IMR-90 (cell line): ENCODE results near the gene LYZ. TPM values are rescaled to one million over a fixed set of nuclear protein-coding genes. Genes with fewer than 3 reads are reported as not detected.

Experiments
- ATAC-seq: fragments of 200-7000 bp; cut with Tn5 transposase; 2 replicates; pipeline ENCODE4 v1.9.1; 2020; ENCODE audit warnings: low read depth, mild to moderate bottlenecking, moderate library complexity
- BruUV-seq: library from RNA; stranded (reverse); fragments of 400-500 nt; replicated peaks from 2 replicates; lab custom pipeline; 2021; lab: Mats Ljungman, UMichigan
- CTCF ChIA-PET: fragments of 300-600 bp; formaldehyde crosslinking; extraction: SDS; loops from one replicate; lab custom pipeline; 2021; ENCODE audit warnings: antibody characterized with exemption; lab: Yijun Ruan, JAX
- POLR2A ChIA-PET: fragments of 300-600 bp; sonication (Branson Sonifier 250); formaldehyde crosslinking; loops from one replicate; lab custom pipeline; 2022; ENCODE audit warnings: antibody characterized with exemption; ENCODE audit not compliant: unreplicated experiment; lab: Charles Lee
- DNase-seq: peaks from one replicate; pipeline ENCODE4 v3.0.0; 2013
- H2AFZ ChIP-seq: replicated peaks from 2 replicates; pipeline ENCODE3; 2013; ENCODE audit warnings: low read length, mild to moderate bottlenecking; ENCODE audit not compliant: poor library complexity
- H2AK5ac ChIP-seq: 2 replicates; pipeline ENCODE4 v1.6.1; 2013; ENCODE audit warnings: low read depth, low read length, inconsistent platforms
- H2AK9ac ChIP-seq: replicated peaks from 2 replicates; pipeline ENCODE3; 2013; ENCODE audit warnings: mild to moderate bottlenecking, low read depth, low read length, moderate library complexity; ENCODE audit not compliant: poor library complexity
- H2BK120ac ChIP-seq: 2 replicates; pipeline ENCODE4 v1.6.1; 2013; ENCODE audit warnings: low read depth, low read length, inconsistent platforms
- H2BK15ac ChIP-seq: 3 replicates; pipeline ENCODE4 v1.6.1; 2013; ENCODE audit warnings: low read depth, low read length, inconsistent platforms
- H2BK20ac ChIP-seq: 2 replicates; pipeline ENCODE4 v1.6.1; 2013; ENCODE audit warnings: low read depth, mild to moderate bottlenecking, inconsistent platforms, low read length, moderate library complexity
- H2BK5ac ChIP-seq: 2 replicates; pipeline ENCODE4 v1.6.1; 2013; ENCODE audit warnings: mild to moderate bottlenecking, low read depth, low read length, inconsistent platforms; ENCODE audit not compliant: poor library complexity, severe bottlenecking
- H3K14ac ChIP-seq: replicated peaks from 2 replicates; pipeline ENCODE4 v1.6.1; 2013; ENCODE audit warnings: low read depth, low read length, inconsistent platforms
- H3K18ac ChIP-seq: 2 replicates; pipeline ENCODE4 v1.6.1; 2013; ENCODE audit warnings: low read depth, low read length, control low read depth
- H3K23ac ChIP-seq: 2 replicates; pipeline ENCODE4 v1.6.1; 2013; ENCODE audit warnings: low read depth, low read length, inconsistent platforms
- H3K27ac ChIP-seq: 2 replicates; pipeline ENCODE4 v1.5.1; 2013; ENCODE audit warnings: mild to moderate bottlenecking, control low read depth, low read length; ENCODE audit not compliant: insufficient read depth
- H3K27me3 ChIP-seq: 2 replicates; pipeline ENCODE4 v1.6.1; 2013; ENCODE audit warnings: low read length; ENCODE audit not compliant: control insufficient read depth, insufficient read depth
- H3K36me3 ChIP-seq: 2 replicates; pipeline ENCODE4 v1.6.1; 2013; ENCODE audit warnings: low read length, mixed read lengths; ENCODE audit not compliant: control insufficient read depth, insufficient read depth
- H3K4ac ChIP-seq: 2 replicates; pipeline ENCODE4 v1.6.1; 2013; ENCODE audit warnings: low read depth, low read length, inconsistent platforms
- H3K4me1 ChIP-seq: 2 replicates; pipeline ENCODE4 v1.6.1; 2013; ENCODE audit warnings: low read length, mixed read lengths; ENCODE audit not compliant: control insufficient read depth, insufficient read depth
- H3K4me2 ChIP-seq: 2 replicates; pipeline ENCODE4 v1.6.1; 2013; ENCODE audit warnings: low read depth, mild to moderate bottlenecking, control low read depth, low read length, moderate library complexity
- H3K4me3 ChIP-seq: 2 replicates; pipeline ENCODE4 v1.5.1; 2013; ENCODE audit warnings: low read depth, mild to moderate bottlenecking, control low read depth, low read length, moderate library complexity; ENCODE audit not compliant: insufficient read depth
- H3K56ac ChIP-seq: 2 replicates; pipeline ENCODE4 v1.6.1; 2013; ENCODE audit warnings: low read length, inconsistent platforms; ENCODE audit not compliant: insufficient read depth; ENCODE audit errors: extremely low read depth
- H3K79me1 ChIP-seq, 2 experiments: 2 replicates each; pipeline ENCODE4 v1.6.1; 2013; ENCODE audit warnings: low read length in 2 of 2, inconsistent platforms in 1 of 2, low read depth in 1 of 2
- H3K9ac ChIP-seq: 2 replicates; pipeline ENCODE4 v1.6.1; 2013; ENCODE audit warnings: low read depth, low read length, control low read depth
- H3K9me1 ChIP-seq: 2 replicates; pipeline ENCODE4 v1.6.1; 2013; ENCODE audit warnings: low read length, inconsistent platforms; ENCODE audit not compliant: insufficient read depth
- H3K9me3 ChIP-seq: 2 replicates; pipeline ENCODE4 v1.6.1; 2013; ENCODE audit warnings: low read length; ENCODE audit not compliant: control insufficient read depth, insufficient read depth
- H4K20me1 ChIP-seq: 2 replicates; pipeline ENCODE4 v1.6.1; 2013; ENCODE audit warnings: low read length, inconsistent platforms; ENCODE audit not compliant: insufficient read depth
- H4K5ac ChIP-seq: 2 replicates; pipeline ENCODE4 v1.6.1; 2013; ENCODE audit warnings: mild to moderate bottlenecking, low read depth, low read length, control low read depth
- H4K8ac ChIP-seq, 2 experiments: 2 replicates each; pipeline ENCODE4 v1.6.1; 2013; ENCODE audit warnings: low read depth in 2 of 2, low read length in 2 of 2, control low read depth in 1 of 2, inconsistent platforms in 1 of 2
- H4K91ac ChIP-seq: 2 replicates; pipeline ENCODE4 v1.6.1; 2013; ENCODE audit warnings: low read depth, low read length, inconsistent platforms; ENCODE audit not compliant: insufficient read depth
- CEBPB ChIP-seq: IDR thresholded peaks from 2 replicates; pipeline ENCODE4 v1.6.1; 2012; ENCODE audit warnings: low read depth, low read length, improper control_type of control experiment
- MAFK ChIP-seq: IDR thresholded peaks from 2 replicates; pipeline ENCODE4 v1.6.1; 2012; ENCODE audit warnings: low read depth, low read length, improper control_type of control experiment
- MAZ ChIP-seq: IDR thresholded peaks from 2 replicates; pipeline ENCODE4 v1.6.1; 2012; ENCODE audit warnings: low read depth, mild to moderate bottlenecking, low read length, improper control_type of control experiment, moderate library complexity, borderline replicate concordance
- NFE2L2 ChIP-seq: fragments of 150-350 bp; IDR thresholded peaks from 2 replicates; pipeline ENCODE4 v1.6.1; 2016; ENCODE audit warnings: low read depth, mild to moderate bottlenecking, low read length
- POLR2A ChIP-seq: IDR thresholded peaks from 2 replicates; pipeline ENCODE4 v1.6.1; 2012; ENCODE audit warnings: mild to moderate bottlenecking, low read depth, low read length
- RAD21 ChIP-seq: IDR thresholded peaks from 2 replicates; pipeline ENCODE4 v1.6.1; 2012; ENCODE audit warnings: low read length, improper control_type of control experiment
- WGBS, 2 experiments: methylation state at CpG; one replicate each; pipeline versions ENCODE4 v1.1.5 to v1.1.7; 2013; ENCODE audit warnings: missing lambda C conversion rate in 2 of 2; ENCODE audit not compliant: insufficient read length in 1 of 2; ENCODE audit errors: extremely low coverage in 2 of 2; 5-methylcytosine and 5-hydroxymethylcytosine counted together
- dilution Hi-C: fragments of 300-500 bp; cut with HindIII; formaldehyde crosslinking; loops from one replicate; pipeline ENCODE4 v1.14.3; 2018; ENCODE audit warnings: low sequenced_read_pairs; ENCODE audit not compliant: unreplicated experiment
- in situ Hi-C: fragments of 300-500 bp; cut with MboI; formaldehyde crosslinking; loops from 3 replicates; pipeline ENCODE4 v1.14.3; 2019; ENCODE audit warnings: low sequenced_read_pairs, inconsistent platforms, mixed read lengths
- intact Hi-C: fragments of 100-400 bp; cut with micrococcal nuclease; formaldehyde crosslinking; loops from 2 replicates; pipeline ENCODE4 v1.10.0; 2022
- polyA plus RNA-seq, 3 experiments: library from polyadenylated mRNA; depleted of rRNA; stranded (reverse); fragments of >200 nt; gene quantifications; 2 replicates each; pipeline ENCODE4 v1.2.3, GENCODE V29; 2012; ENCODE audit warnings: low replicate concordance in 1 of 3
- total RNA-seq: library from RNA; depleted of rRNA; stranded (reverse); fragments of >200 nt; gene quantifications from 2 replicates; pipeline ENCODE4 v1.2.3, GENCODE V29; 2012

The LYZ gene
- total and polyA plus RNA-seq, 2 of the 4 experiments (the other 2 are of a cell fraction): not detected

GRCh38 chr12:69332815-69333358, 15.3 kb upstream of the LYZ start:
- CTCF ChIA-PET: interaction anchor here (1.1 kb wide), 1 partner anchor 9 kb away, joined by 6 read pairs; no protein-coding TSS in a partner anchor

More at GRCh38 chr12:69332815-69333358, 15.3 kb upstream of the LYZ start:
- intact Hi-C loops (no loop called here), in situ Hi-C loops (loop anchor here (25.0 kb wide), 1 partner anchor 404 kb away; the partner anchor contains the start of gene RAB3IP), dilution Hi-C loops (no loop called here)
- Histone ChIP-seq H3K27me3 (peaks cover 35% of the 10 kb centered on the region), H3K4ac (no peak overlapping the region), H3K18ac (no peak overlapping the region), H2AK5ac (no peak overlapping the region), H3K9me1 (no peaks in the 10 kb centered on the region), H3K4me2 (no peak overlapping the region), H2AFZ (no peak overlapping the region), H3K14ac (no peak overlapping the region), H3K4me1 (0 out of 2 replicates have a peak, but pooled peaks cover 2% of the 10 kb centered on the region), H2BK5ac (no peak overlapping the region), H3K36me3 (no peaks in the 10 kb centered on the region), H4K91ac (no peak overlapping the region), H3K4me3 (no peak overlapping the region), H2BK120ac (no peak overlapping the region), H2BK20ac (no peak overlapping the region), H3K23ac (no peak overlapping the region), H4K5ac (no peak overlapping the region), H3K56ac (no peak overlapping the region), H4K20me1 (no peaks in the 10 kb centered on the region), H2BK15ac (no peak overlapping the region), H4K8ac (no peak overlapping the region), H3K9ac (no peak overlapping the region), H3K27ac (no peak overlapping the region), H3K9me3 (no peaks in the 10 kb centered on the region), H3K79me1 (no peaks in the 10 kb centered on the region), H2AK9ac (no peak overlapping the region)
- POLR2A ChIA-PET: no interaction called here
- DNase-seq (no peak), ATAC-seq (no peak)
- no TSS peak for BruUV-seq
- TF ChIP-seq POLR2A: no peak
- TF ChIP-seq RAD21: no peak
- TF ChIP-seq CEBPB: no peak
- no peak for TF ChIP-seq NFE2L2
- TF ChIP-seq MAZ: no peak
- no peak for TF ChIP-seq MAFK
- 62% methylated on average over 2 of the region's 6 CpGs; no CpG with 5 or more reads in 1 of the 2 experiments for WGBS, 2 experiments
